Measurements from ENCODE around the gene TRIM5.

TRIM5 gene

DNA sequence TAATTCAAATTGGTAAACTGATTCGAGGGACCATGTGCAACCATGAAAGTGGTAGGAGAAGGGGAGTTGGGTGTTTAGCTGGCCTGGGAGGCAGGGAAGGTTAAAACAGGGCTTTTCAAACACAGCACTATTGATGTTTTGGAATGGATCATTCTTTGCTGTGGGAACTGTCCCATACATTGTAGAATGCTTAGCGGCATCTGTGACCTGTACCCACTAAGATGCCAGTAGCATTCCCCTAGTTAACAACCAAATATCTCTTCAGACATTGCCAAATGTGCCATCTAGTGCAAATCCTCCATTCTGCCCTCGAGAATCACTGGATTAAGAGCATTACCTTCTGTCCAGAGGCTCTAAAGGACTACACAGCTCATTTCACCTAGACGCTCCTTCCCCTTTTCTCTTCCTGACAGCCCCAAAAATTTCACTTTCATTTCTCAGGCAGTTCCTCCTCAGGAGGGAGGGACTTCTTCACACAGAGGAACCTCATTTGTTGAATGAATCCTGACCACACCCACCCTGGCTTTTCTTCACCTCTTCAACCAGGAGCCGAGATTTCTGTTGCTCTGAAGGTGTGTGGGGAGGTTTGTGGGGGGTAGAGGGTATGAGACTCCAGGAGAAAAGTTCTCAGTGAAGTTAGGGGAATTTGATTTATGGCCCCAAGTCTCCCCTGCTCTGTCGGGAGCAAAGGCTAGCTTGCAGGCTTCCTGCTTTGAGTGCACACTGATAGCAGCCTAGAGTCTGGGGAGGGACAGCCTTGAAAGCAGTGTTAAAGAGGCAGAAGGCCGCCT is 60.2 kb downstream of the TRIM5 start, which contains the start of gene TRIM34:
Gene TRIM34, plus strand, starts transcription at position 513 of the 791 bp plus-strand sequence. CDS start 7,331 bp downstream, outside the sequence.
- DNase-seq (ENCODE audit: low spot score) = peak; percentile 60

DNA sequence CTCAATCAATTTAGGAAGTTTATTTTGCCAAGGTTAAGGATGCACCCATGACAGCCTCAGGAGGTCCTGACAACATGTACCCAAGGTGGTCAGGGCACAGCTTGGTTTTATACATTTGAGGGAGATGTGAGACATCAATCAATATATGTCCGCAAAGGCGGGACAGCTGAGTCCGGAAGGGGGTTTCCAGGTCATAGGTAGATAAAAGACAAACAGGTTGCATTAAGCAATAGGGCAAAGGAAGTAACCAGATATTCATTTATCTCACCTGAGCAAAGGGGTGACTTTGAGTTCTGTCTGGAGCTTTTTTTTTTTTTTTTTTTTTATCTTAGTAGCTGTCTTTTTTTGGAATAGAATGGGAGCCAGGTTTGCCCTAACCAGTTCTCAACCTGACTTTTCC is 62.1 kb downstream of the TRIM5 start:
- no peak for DNase-seq (ENCODE audit: low spot score)

- DNase-seq (ENCODE audit: low spot score) = no peak
These were observed 63.3 kb downstream of the TRIM5 start for GRCh38 chr11:5621580-5621979.

GRCh38 chr11:5620651-5621521 is 64.0 kb downstream of the TRIM5 start:
- DNase-seq (ENCODE audit: low spot score) = no peak

- no peak for DNase-seq (ENCODE audit: low spot score)
These were observed 66.1 kb downstream of the TRIM5 start for GRCh38 chr11:5618807-5619206.

All from globus pallidus (tissue), 1 donor.